ENCODE measurements around the gene LTA. TPM values are rescaled to one million over a fixed set of nuclear protein-coding genes. Genes with fewer than 3 reads are reported as not detected.
A peak's percentile ranks its signal among the peaks of the same experiment; 100 is the strongest.

LTA gene
- total and polyA plus RNA-seq, 2 experiments from 2014 or later = not detected

- Mint-ChIP-seq H3K9me3 (no peaks in the 10 kb centered on the region), H3K4me3 (no peak overlapping the region), H3K36me3 (ENCODE audit: low read depth) (peaks cover 25% of the 10 kb centered on the region), H3K27me3 (ENCODE audit: insufficient read depth, low read depth, poor library complexity) (peaks cover 13% of the 10 kb centered on the region), H3K27ac (no peak overlapping the region), H3K4me1 (peaks cover 22% of the 10 kb centered on the region)
- no peak for TF ChIP-seq EZH2 (IDR thresholded peaks at IDR 0.05; ENCODE audit: low read depth, unreplicated experiment)
- TF ChIP-seq CREB1 (CRISPR knock-in tag; IDR thresholded peaks at IDR 0.05; ENCODE audit: low read depth) = no peak
- no peak for TF ChIP-seq ETS1 (IDR thresholded peaks at IDR 0.05)
- TF ChIP-seq EZH2phosphoT487 (IDR thresholded peaks at IDR 0.05; ENCODE audit: unreplicated experiment) = no peak
- TF ChIP-seq NANOG (IDR thresholded peaks at IDR 0.05; ENCODE audit: borderline replicate concordance) = no peak
- no peak for TF ChIP-seq JUNB (IDR thresholded peaks at IDR 0.05; ENCODE audit: unreplicated experiment)
- no peak for TF ChIP-seq REST (IDR thresholded peaks at IDR 0.05; ENCODE audit: unreplicated experiment)
- H3K4me2 ChIP-seq = no peak overlapping the region
- no peak overlapping the region for H3K27ac ChIP-seq (ENCODE audit: low read depth)
- H3K4me1 ChIP-seq (ENCODE audit: insufficient read depth) = peaks cover 4% of the 10 kb centered on the region
- no peak overlapping the region for H2AFZ ChIP-seq
- DNase-seq (ENCODE audit: low spot score) = no peak
- H3K4me3 ChIP-seq = no peak overlapping the region
- no peaks in the 10 kb centered on the region for H3K27me3 ChIP-seq (ENCODE audit: insufficient read depth)
- no peaks in the 10 kb centered on the region for H3K9me2 ChIP-seq (ENCODE audit: insufficient read depth)
- H3K79me2 ChIP-seq (replicated peaks; ENCODE audit: insufficient read depth) = no peaks in the 10 kb centered on the region
- peaks cover 20% of the 10 kb centered on the region for H3F3A ChIP-seq (replicated peaks; ENCODE audit: low read depth)
- ATAC-seq = no peak
- H4K20me1 ChIP-seq (replicated peaks; ENCODE audit: insufficient read depth) = peaks cover 8% of the 10 kb centered on the region; the same call in 1 of the 2 replicates
- H3K36me3 ChIP-seq (ENCODE audit: insufficient read depth) = peaks cover 15% of the 10 kb centered on the region
Observed at GRCh38 chr6:31525932-31526591, 46.0 kb upstream of the LTA start.

GRCh38 chr6:31528307-31528777 lies 43.7 kb upstream of the LTA start:
- H3K4me1 Mint-ChIP-seq = peaks cover 31% of the 10 kb centered on the region
- TF ChIP-seq ZNF462 (CRISPR knock-in tag; IDR thresholded peaks at IDR 0.05) = 0 out of 2 replicates have a peak, but pooled peaks have one; percentile 37
- TF ChIP-seq JUNB (IDR thresholded peaks at IDR 0.05; ENCODE audit: unreplicated experiment) = no peak

More at GRCh38 chr6:31528307-31528777, 43.7 kb upstream of the LTA start:
- DNase-seq (ENCODE audit: low spot score) (no peak), ATAC-seq (peak; percentile 32)
- Mint-ChIP-seq H3K4me3 (no peak overlapping the region; the same call in 2 of the 3 replicates), H3K9me3 (no peaks in the 10 kb centered on the region), H3K36me3 (ENCODE audit: low read depth) (peaks cover 48% of the 10 kb centered on the region), H3K27ac (peak overlapping the region; percentile 56; the same call in 1 of the 2 replicates), H3K27me3 (ENCODE audit: insufficient read depth, low read depth, poor library complexity) (peaks cover 13% of the 10 kb centered on the region)
- H3F3A ChIP-seq (replicated peaks; ENCODE audit: low read depth) = peaks cover 39% of the 10 kb centered on the region
- no peaks in the 10 kb centered on the region for H3K27me3 ChIP-seq (ENCODE audit: insufficient read depth)
- H3K4me3 ChIP-seq = no peak overlapping the region
- H2AFZ ChIP-seq = no peak overlapping the region
- H3K79me2 ChIP-seq (replicated peaks; ENCODE audit: insufficient read depth) = peaks cover 14% of the 10 kb centered on the region; the same call in 1 of the 2 replicates
- no peaks in the 10 kb centered on the region for H3K9me2 ChIP-seq (ENCODE audit: insufficient read depth)
- H3K4me2 ChIP-seq = no peak overlapping the region
- H3K36me3 ChIP-seq (ENCODE audit: insufficient read depth) = peaks cover 36% of the 10 kb centered on the region
- H4K20me1 ChIP-seq (replicated peaks; ENCODE audit: insufficient read depth) = peaks cover 21% of the 10 kb centered on the region
- peaks cover 4% of the 10 kb centered on the region for H3K4me1 ChIP-seq (ENCODE audit: insufficient read depth)
- 0 out of 2 replicates have a peak overlapping the region, but pooled peaks have one; percentile 74 for H3K27ac ChIP-seq (ENCODE audit: low read depth)

All from GM23338 (cell line).